ELF-1 (cell line): ENCODE measurements around the gene COPS8.

Experiments
- DNase-seq: peaks from one replicate; pipeline ENCODE4 v3.0.0-alpha.2; 2016; ENCODE audit warnings: low read depth, low spot score

COPS8 gene

GRCh38 chr2:237064203-237065070 lies 21.3 kb upstream of the COPS8 start:
- no peak for DNase-seq

- DNase-seq, result no peak
These were observed 20.7 kb upstream of the COPS8 start for GRCh38 chr2:237065071-237065377.

GRCh38 chr2:237066396-237066795 lies 19.3 kb upstream of the COPS8 start:
- no peak for DNase-seq

- no peak for DNase-seq
These were observed 17.6 kb upstream of the COPS8 start for GRCh38 chr2:237068005-237068576.

- DNase-seq, result peak; percentile 86
These were observed 13.4 kb upstream of the COPS8 start for GRCh38 chr2:237072067-237072931.

GRCh38 chr2:237073552-237073951 lies 12.1 kb upstream of the COPS8 start:
- peak; percentile 28 for DNase-seq

- no peak for DNase-seq
These were observed 11.3 kb upstream of the COPS8 start for GRCh38 chr2:237074211-237074993.

GRCh38 chr2:237075749-237076599 lies 9.7 kb upstream of the COPS8 start:
- DNase-seq, result no peak

GRCh38 chr2:237081596-237081995 lies 4.1 kb upstream of the COPS8 start:
- no peak for DNase-seq

- no peak for DNase-seq
These were observed 2.7 kb upstream of the COPS8 start for GRCh38 chr2:237083026-237083425.

GRCh38 chr2:237084444-237084843 lies 1.2 kb upstream of the COPS8 start:
- DNase-seq, result no peak

GRCh38 chr2:237090906-237091305 lies 5.2 kb downstream of the COPS8 start:
- no peak for DNase-seq

GRCh38 chr2:237091779-237092436 lies 6.2 kb downstream of the COPS8 start:
- DNase-seq, result no peak

- no peak for DNase-seq
These were observed 6.8 kb downstream of the COPS8 start for GRCh38 chr2:237092506-237092905.

- DNase-seq, result no peak
These were observed 7.5 kb downstream of the COPS8 start for GRCh38 chr2:237092920-237093781.

GRCh38 chr2:237096201-237096600 lies 10.5 kb downstream of the COPS8 start:
- no peak for DNase-seq

- DNase-seq, result no peak
These were observed 11.2 kb downstream of the COPS8 start for GRCh38 chr2:237096911-237097310.

- no peak for DNase-seq
These were observed 11.7 kb downstream of the COPS8 start for GRCh38 chr2:237097326-237097910.
